ENCODE measurements around the gene SRPK2. TPM values are rescaled to one million over a fixed set of nuclear protein-coding genes. Genes with fewer than 3 reads are reported as not detected.
"Not testable (repeated sequence)": the region's sequence is repeated elsewhere in the genome, so short reads cannot be mapped to it uniquely, and the experiment has no call there.

Gene SRPK2
- total RNA-seq, 1 donor from 2014 or later: 54.8 TPM

- Histone ChIP-seq H3K9me3 (ENCODE audit: insufficient read depth, low read depth, low read length) (no peaks in the 10 kb centered on the region), H3K4me3 (ENCODE audit: insufficient read depth, low read depth, low read length) (no peak overlapping the region), H3K36me3 (ENCODE audit: insufficient read depth, low read length) (no peaks in the 10 kb centered on the region), H2AFZ (ENCODE audit: low read depth, low read length) (no peak overlapping the region), H3K27me3 (ENCODE audit: insufficient read depth, low read length) (no peaks in the 10 kb centered on the region), H3K4me1 (ENCODE audit: insufficient read depth, low read length) (no peaks in the 10 kb centered on the region), H3K4me2 (ENCODE audit: low read length) (no peak overlapping the region), H3K9ac (ENCODE audit: low read length) (no peak overlapping the region), H3K27ac (ENCODE audit: low read depth, low read length) (no peak overlapping the region), H4K20me1 (ENCODE audit: insufficient read depth, low read length) (peaks cover 67% of the 10 kb centered on the region), H3K79me2 (ENCODE audit: insufficient read depth, low read length) (peaks cover 77% of the 10 kb centered on the region)
- no peaks in the 10 kb centered on the region for H3K36me3 Mint-ChIP-seq (ENCODE audit: low read depth, unreplicated experiment)
- TF ChIP-seq EZH2 (IDR thresholded peaks at IDR 0.05; ENCODE audit: insufficient read depth, low read length) (no peak), CTCF (IDR thresholded peaks at IDR 0.05; ENCODE audit: insufficient read depth, low read depth, low read length) (no peak)
- FAIRE-seq (no peak), DNase-seq (ENCODE audit: low read depth) (no peak)
- peaks cover 2% of the 10 kb centered on the region for H3K9me3 Mint-ChIP-seq (ENCODE audit: unreplicated experiment)
- peaks cover 9% of the 10 kb centered on the region for H3K4me1 Mint-ChIP-seq (ENCODE audit: low read depth, unreplicated experiment)
- no peaks in the 10 kb centered on the region for H3K27me3 Mint-ChIP-seq (ENCODE audit: low read depth, unreplicated experiment)
- H3K27ac Mint-ChIP-seq (ENCODE audit: unreplicated experiment): no peak overlapping the region
- no peak overlapping the region for H3K4me3 Mint-ChIP-seq (ENCODE audit: unreplicated experiment)
Observed at GRCh38 chr7:105367458-105367857, 21.3 kb downstream of the SRPK2 start.

GRCh38 chr7:105365541-105366534 lies 22.9 kb downstream of the SRPK2 start:
- H3K27me3 Mint-ChIP-seq (ENCODE audit: low read depth, unreplicated experiment): no peaks in the 10 kb centered on the region
- DNase-seq (ENCODE audit: low read depth): no peak
- H3K27ac Mint-ChIP-seq (ENCODE audit: unreplicated experiment): peak overlapping the region; percentile 75
- no peaks in the 10 kb centered on the region for H3K9me3 ChIP-seq (ENCODE audit: insufficient read depth, low read depth, low read length)
- no peaks in the 10 kb centered on the region for H3K27me3 ChIP-seq (ENCODE audit: insufficient read depth, low read length)
- no peak overlapping the region for H3K9ac ChIP-seq (ENCODE audit: low read length)
- peaks cover 8% of the 10 kb centered on the region for H3K9me3 Mint-ChIP-seq (ENCODE audit: unreplicated experiment)
- peaks cover 53% of the 10 kb centered on the region for H4K20me1 ChIP-seq (ENCODE audit: insufficient read depth, low read length)
- no peak overlapping the region for H3K4me3 Mint-ChIP-seq (ENCODE audit: unreplicated experiment)
- H3K79me2 ChIP-seq (ENCODE audit: insufficient read depth, low read length): peaks cover 62% of the 10 kb centered on the region
- no peak for TF ChIP-seq CTCF (IDR thresholded peaks at IDR 0.05; ENCODE audit: insufficient read depth, low read depth, low read length)
- no peak for TF ChIP-seq EZH2 (IDR thresholded peaks at IDR 0.05; ENCODE audit: insufficient read depth, low read length)
- FAIRE-seq: no peak
- no peak overlapping the region for H3K4me2 ChIP-seq (ENCODE audit: low read length)
- no peaks in the 10 kb centered on the region for H3K4me1 ChIP-seq (ENCODE audit: insufficient read depth, low read length)
- no peak overlapping the region for H3K4me3 ChIP-seq (ENCODE audit: insufficient read depth, low read depth, low read length)
- no peak overlapping the region for H2AFZ ChIP-seq (ENCODE audit: low read depth, low read length)
- H3K4me1 Mint-ChIP-seq (ENCODE audit: low read depth, unreplicated experiment): peaks cover 9% of the 10 kb centered on the region
- H3K27ac ChIP-seq (ENCODE audit: low read depth, low read length): no peak overlapping the region
- H3K36me3 ChIP-seq (ENCODE audit: insufficient read depth, low read length): no peaks in the 10 kb centered on the region
- H3K36me3 Mint-ChIP-seq (ENCODE audit: low read depth, unreplicated experiment): no peaks in the 10 kb centered on the region

GRCh38 chr7:105364684-105365083 lies 24.0 kb downstream of the SRPK2 start:
- DNase-seq (ENCODE audit: low read depth): no peak
- no peak overlapping the region for H3K27ac ChIP-seq (ENCODE audit: low read depth, low read length)
- H3K27ac Mint-ChIP-seq (ENCODE audit: unreplicated experiment): no peak overlapping the region
- H3K4me3 Mint-ChIP-seq (ENCODE audit: unreplicated experiment): no peak overlapping the region
- peaks cover 52% of the 10 kb centered on the region for H3K79me2 ChIP-seq (ENCODE audit: insufficient read depth, low read length)
- H3K4me1 ChIP-seq (ENCODE audit: insufficient read depth, low read length): no peaks in the 10 kb centered on the region
- peaks cover 8% of the 10 kb centered on the region for H3K9me3 Mint-ChIP-seq (ENCODE audit: unreplicated experiment)
- no peaks in the 10 kb centered on the region for H3K27me3 ChIP-seq (ENCODE audit: insufficient read depth, low read length)
- H3K27me3 Mint-ChIP-seq (ENCODE audit: low read depth, unreplicated experiment): no peaks in the 10 kb centered on the region
- H3K4me2 ChIP-seq (ENCODE audit: low read length): no peak overlapping the region
- no peak overlapping the region for H3K4me3 ChIP-seq (ENCODE audit: insufficient read depth, low read depth, low read length)
- no peak for TF ChIP-seq EZH2 (IDR thresholded peaks at IDR 0.05; ENCODE audit: insufficient read depth, low read length)
- H3K36me3 ChIP-seq (ENCODE audit: insufficient read depth, low read length): no peaks in the 10 kb centered on the region
- H3K9ac ChIP-seq (ENCODE audit: low read length): no peak overlapping the region
- H4K20me1 ChIP-seq (ENCODE audit: insufficient read depth, low read length): peaks cover 41% of the 10 kb centered on the region
- peaks cover 5% of the 10 kb centered on the region for H3K4me1 Mint-ChIP-seq (ENCODE audit: low read depth, unreplicated experiment)
- no peaks in the 10 kb centered on the region for H3K9me3 ChIP-seq (ENCODE audit: insufficient read depth, low read depth, low read length)
- no peak for FAIRE-seq
- no peak overlapping the region for H2AFZ ChIP-seq (ENCODE audit: low read depth, low read length)
- H3K36me3 Mint-ChIP-seq (ENCODE audit: low read depth, unreplicated experiment): no peaks in the 10 kb centered on the region

GRCh38 chr7:105363657-105364056 lies 25.1 kb downstream of the SRPK2 start:
- H3K36me3 ChIP-seq (ENCODE audit: insufficient read depth, low read length); H3K4me3 Mint-ChIP-seq (ENCODE audit: unreplicated experiment); DNase-seq (ENCODE audit: low read depth); H3K4me2 ChIP-seq (ENCODE audit: low read length); H3K27me3 ChIP-seq (ENCODE audit: insufficient read depth, low read length); H3K27me3 Mint-ChIP-seq (ENCODE audit: low read depth, unreplicated experiment); H3K4me1 Mint-ChIP-seq (ENCODE audit: low read depth, unreplicated experiment); FAIRE-seq; H3K27ac Mint-ChIP-seq (ENCODE audit: unreplicated experiment); H3K9me3 Mint-ChIP-seq (ENCODE audit: unreplicated experiment); H3K36me3 Mint-ChIP-seq (ENCODE audit: low read depth, unreplicated experiment); H3K27ac ChIP-seq (ENCODE audit: low read depth, low read length); H2AFZ ChIP-seq (ENCODE audit: low read depth, low read length); H3K9ac ChIP-seq (ENCODE audit: low read length); H3K4me1 ChIP-seq (ENCODE audit: insufficient read depth, low read length); H3K9me3 ChIP-seq (ENCODE audit: insufficient read depth, low read depth, low read length); H3K4me3 ChIP-seq (ENCODE audit: insufficient read depth, low read depth, low read length): not testable (repeated sequence)
- Histone ChIP-seq H4K20me1 (ENCODE audit: insufficient read depth, low read length) (peaks cover 38% of the 10 kb centered on the region), H3K79me2 (ENCODE audit: insufficient read depth, low read length) (peaks cover 52% of the 10 kb centered on the region)

All from astrocyte (in vitro differentiated cells and primary cell).